Panc1 (cell line): Measurements from ENCODE around the gene ERG. TPM values are rescaled to one million over a fixed set of nuclear protein-coding genes. Genes with fewer than 3 reads are reported as not detected.

Experiments used
- ATAC-seq: fragments of 200-7000 bp; cut with Tn5 transposase; 2 replicates; pipeline ENCODE4 v1.9.1; 2020; ENCODE audit warnings: mild to moderate bottlenecking, moderate library complexity
- BruUV-seq: library from RNA; stranded (reverse); fragments of 400-500 nt; replicated peaks from 2 replicates; lab custom pipeline; 2021; lab: Mats Ljungman, UMichigan
- CTCF ChIA-PET: fragments of 300-600 bp; sonication (Branson Sonifier 250); formaldehyde crosslinking; loops from one replicate; lab custom pipeline; 2022; ENCODE audit warnings: antibody characterized with exemption; lab: Charles Lee
- POLR2A ChIA-PET: fragments of 300-600 bp; sonication (Branson Sonifier 250); formaldehyde crosslinking; loops from one replicate; lab custom pipeline; 2022; ENCODE audit warnings: antibody characterized with exemption; lab: Charles Lee
- DNase-seq: peaks from one replicate; pipeline ENCODE4 v3.0.0-alpha.2; 2010; ENCODE audit warnings: low read depth, low spot score
- H3K27ac ChIP-seq: 2 replicates; pipeline ENCODE4 v1.5.1; 2011; ENCODE audit warnings: mild to moderate bottlenecking, low read length, inconsistent platforms
- H3K27me3 ChIP-seq: fragments of 200-500 bp; sonication (Bioruptor generic); 2 replicates; pipeline ENCODE4 v1.6.0; 2014; ENCODE audit warnings: low read length, inconsistent platforms; ENCODE audit not compliant: control insufficient read depth, insufficient read depth
- H3K36me3 ChIP-seq: fragments of 200-500 bp; sonication (Bioruptor generic); 2 replicates; pipeline ENCODE4 v1.5.1; 2014; ENCODE audit warnings: inconsistent platforms, mild to moderate bottlenecking, low read length, moderate library complexity; ENCODE audit not compliant: control insufficient read depth, insufficient read depth
- H3K4me1 ChIP-seq: 2 replicates; pipeline ENCODE4 v1.5.1; 2011; ENCODE audit warnings: inconsistent platforms, mild to moderate bottlenecking, low read length, moderate library complexity; ENCODE audit not compliant: control insufficient read depth, insufficient read depth
- H3K4me3 ChIP-seq, 2 experiments: 2 replicates each; pipeline ENCODE4 v1.5.1; 2011 to 2012; ENCODE audit warnings: low read depth in 2 of 2, low read length in 2 of 2, mild to moderate bottlenecking in 2 of 2, inconsistent platforms in 1 of 2, moderate library complexity in 1 of 2
- H3K9me3 ChIP-seq: fragments of 200-500 bp; sonication (Bioruptor generic); 2 replicates; pipeline ENCODE4 v1.5.1; 2014; ENCODE audit warnings: low read depth, mild to moderate bottlenecking, inconsistent platforms, low read length, moderate library complexity; ENCODE audit not compliant: control insufficient read depth, insufficient read depth
- POLR2AphosphoS5 ChIP-seq: IDR thresholded peaks from 2 replicates; pipeline ENCODE4 v1.6.1; 2012; ENCODE audit warnings: mild to moderate bottlenecking, low read depth, low read length, moderate library complexity
- SIN3A ChIP-seq: IDR thresholded peaks from 2 replicates; pipeline ENCODE4 v1.6.1; 2012; ENCODE audit warnings: low read depth, mild to moderate bottlenecking, low read length, moderate library complexity, borderline replicate concordance; ENCODE audit not compliant: insufficient read depth
- TCF7L2 ChIP-seq: IDR thresholded peaks from 2 replicates; pipeline ENCODE4 v1.6.1; 2011; ENCODE audit warnings: mild to moderate bottlenecking, low read depth, low read length, inconsistent platforms
- in situ Hi-C: cut with HindIII; loops from 2 replicates; pipeline ENCODE4 v1.10.0; 2016; ENCODE audit warnings: low sequenced_read_pairs, low pct_unique_long_range_greater_than_20kb
- intact Hi-C: fragments of 100-400 bp; cut with micrococcal nuclease; formaldehyde crosslinking; loops from one replicate; pipeline ENCODE4 v1.10.0; 2022; ENCODE audit not compliant: unreplicated experiment
- total RNA-seq: library from RNA; stranded (reverse); gene quantifications from one replicate; pipeline ENCODE4 v1.2.1, GENCODE V29; 2021; ENCODE audit not compliant: unreplicated experiment
- TF ChIP-seq, protein P1 (sequence below): fragments of 450-650 bp; IDR thresholded peaks from 2 replicates; pipeline ENCODE4 v1.5.1; 2017; ENCODE audit warnings: mild to moderate bottlenecking
- TF ChIP-seq, protein P2 (sequence below), 2 experiments: IDR thresholded peaks; 2 replicates each; pipeline ENCODE4 v1.6.1; 2011 to 2012; ENCODE audit warnings: low read depth in 2 of 2, control low read depth in 1 of 2, low read length in 1 of 2, mild to moderate bottlenecking in 1 of 2, moderate library complexity in 1 of 2; ENCODE audit not compliant: insufficient read depth in 1 of 2

Gene ERG
- total RNA-seq, 1 experiment from 2014 or later = 0.49 TPM

DNA sequence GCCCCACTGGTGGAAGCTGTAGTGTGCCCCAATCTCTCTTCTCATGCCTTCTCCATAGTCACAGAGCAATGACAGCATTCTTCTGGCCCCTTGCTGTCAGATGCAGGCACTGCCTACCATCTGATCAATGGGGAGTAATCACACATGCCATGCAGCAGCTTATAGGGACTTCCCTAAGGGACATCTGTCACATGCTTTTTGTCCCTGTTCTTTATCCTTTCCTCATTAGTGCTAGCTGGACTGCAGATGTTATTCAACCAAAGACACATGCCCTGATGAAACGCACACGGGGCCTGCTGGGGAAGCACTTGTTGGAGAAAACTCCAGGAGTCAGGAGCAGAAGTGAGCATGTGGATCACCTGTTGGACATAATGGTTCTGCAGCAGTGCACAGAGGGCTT lies 132.8 kb downstream of the ERG start:
- Histone ChIP-seq H3K4me3 (no peak overlapping the region), H3K9me3 (no peaks in the 10 kb centered on the region), H3K27ac (no peak overlapping the region), H3K36me3 (no peaks in the 10 kb centered on the region), H3K4me1 (no peaks in the 10 kb centered on the region), H3K27me3 (no peaks in the 10 kb centered on the region)
- ATAC-seq (no peak), DNase-seq (no peak)
- intact Hi-C loops = no loop called here
- ChIA-PET CTCF (no interaction called here), POLR2A (no interaction called here)
- in situ Hi-C loops = no loop called here
- BruUV-seq = no TSS peak
- TF ChIP-seq, protein P1, sequence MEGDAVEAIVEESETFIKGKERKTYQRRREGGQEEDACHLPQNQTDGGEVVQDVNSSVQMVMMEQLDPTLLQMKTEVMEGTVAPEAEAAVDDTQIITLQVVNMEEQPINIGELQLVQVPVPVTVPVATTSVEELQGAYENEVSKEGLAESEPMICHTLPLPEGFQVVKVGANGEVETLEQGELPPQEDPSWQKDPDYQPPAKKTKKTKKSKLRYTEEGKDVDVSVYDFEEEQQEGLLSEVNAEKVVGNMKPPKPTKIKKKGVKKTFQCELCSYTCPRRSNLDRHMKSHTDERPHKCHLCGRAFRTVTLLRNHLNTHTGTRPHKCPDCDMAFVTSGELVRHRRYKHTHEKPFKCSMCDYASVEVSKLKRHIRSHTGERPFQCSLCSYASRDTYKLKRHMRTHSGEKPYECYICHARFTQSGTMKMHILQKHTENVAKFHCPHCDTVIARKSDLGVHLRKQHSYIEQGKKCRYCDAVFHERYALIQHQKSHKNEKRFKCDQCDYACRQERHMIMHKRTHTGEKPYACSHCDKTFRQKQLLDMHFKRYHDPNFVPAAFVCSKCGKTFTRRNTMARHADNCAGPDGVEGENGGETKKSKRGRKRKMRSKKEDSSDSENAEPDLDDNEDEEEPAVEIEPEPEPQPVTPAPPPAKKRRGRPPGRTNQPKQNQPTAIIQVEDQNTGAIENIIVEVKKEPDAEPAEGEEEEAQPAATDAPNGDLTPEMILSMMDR = no peak
- TF ChIP-seq SIN3A = no peak
- TF ChIP-seq TCF7L2 = no peak
- TF ChIP-seq, protein P2, sequence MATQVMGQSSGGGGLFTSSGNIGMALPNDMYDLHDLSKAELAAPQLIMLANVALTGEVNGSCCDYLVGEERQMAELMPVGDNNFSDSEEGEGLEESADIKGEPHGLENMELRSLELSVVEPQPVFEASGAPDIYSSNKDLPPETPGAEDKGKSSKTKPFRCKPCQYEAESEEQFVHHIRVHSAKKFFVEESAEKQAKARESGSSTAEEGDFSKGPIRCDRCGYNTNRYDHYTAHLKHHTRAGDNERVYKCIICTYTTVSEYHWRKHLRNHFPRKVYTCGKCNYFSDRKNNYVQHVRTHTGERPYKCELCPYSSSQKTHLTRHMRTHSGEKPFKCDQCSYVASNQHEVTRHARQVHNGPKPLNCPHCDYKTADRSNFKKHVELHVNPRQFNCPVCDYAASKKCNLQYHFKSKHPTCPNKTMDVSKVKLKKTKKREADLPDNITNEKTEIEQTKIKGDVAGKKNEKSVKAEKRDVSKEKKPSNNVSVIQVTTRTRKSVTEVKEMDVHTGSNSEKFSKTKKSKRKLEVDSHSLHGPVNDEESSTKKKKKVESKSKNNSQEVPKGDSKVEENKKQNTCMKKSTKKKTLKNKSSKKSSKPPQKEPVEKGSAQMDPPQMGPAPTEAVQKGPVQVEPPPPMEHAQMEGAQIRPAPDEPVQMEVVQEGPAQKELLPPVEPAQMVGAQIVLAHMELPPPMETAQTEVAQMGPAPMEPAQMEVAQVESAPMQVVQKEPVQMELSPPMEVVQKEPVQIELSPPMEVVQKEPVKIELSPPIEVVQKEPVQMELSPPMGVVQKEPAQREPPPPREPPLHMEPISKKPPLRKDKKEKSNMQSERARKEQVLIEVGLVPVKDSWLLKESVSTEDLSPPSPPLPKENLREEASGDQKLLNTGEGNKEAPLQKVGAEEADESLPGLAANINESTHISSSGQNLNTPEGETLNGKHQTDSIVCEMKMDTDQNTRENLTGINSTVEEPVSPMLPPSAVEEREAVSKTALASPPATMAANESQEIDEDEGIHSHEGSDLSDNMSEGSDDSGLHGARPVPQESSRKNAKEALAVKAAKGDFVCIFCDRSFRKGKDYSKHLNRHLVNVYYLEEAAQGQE (IDR thresholded peaks at IDR 0.05; ENCODE audit: insufficient read depth in 1 of 2, low read depth in 2 of 2, low read length in 1 of 2) = no peak
- TF ChIP-seq POLR2AphosphoS5 = no peak

DNA sequence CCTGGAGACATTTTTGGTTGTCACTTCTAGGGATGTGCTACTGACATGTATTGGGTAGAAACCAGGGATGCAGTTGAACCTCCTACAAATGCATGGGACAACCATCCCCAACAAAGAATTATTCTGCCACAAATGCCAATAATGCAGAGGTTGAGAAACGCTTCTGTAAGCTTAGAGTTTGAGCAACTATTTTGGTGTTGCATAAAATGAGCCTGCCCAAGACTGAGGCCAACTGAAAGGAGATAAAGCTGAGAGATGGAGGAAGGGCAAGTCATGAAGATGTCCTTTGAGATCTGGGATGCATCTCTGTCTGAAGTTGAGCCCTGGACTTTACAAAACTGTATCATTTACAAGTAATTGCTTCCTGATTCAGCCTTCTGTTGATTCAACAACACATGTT lies 134.6 kb downstream of the ERG start:
- BruUV-seq = no TSS peak
- H3K27me3 ChIP-seq = no peaks in the 10 kb centered on the region

More for the DNA sequence above, 134.6 kb downstream of the ERG start:
- POLR2A ChIA-PET = no interaction called here
- no peak overlapping the region for H3K27ac ChIP-seq
- no peaks in the 10 kb centered on the region for H3K9me3 ChIP-seq
- no peaks in the 10 kb centered on the region for H3K36me3 ChIP-seq
- H3K4me3 ChIP-seq = no peak overlapping the region
- DNase-seq (no peak), ATAC-seq (no peak)
- CTCF ChIA-PET = no interaction called here
- H3K4me1 ChIP-seq = no peaks in the 10 kb centered on the region
- intact Hi-C loops = no loop called here
- TF ChIP-seq, protein P1 = no peak
- TF ChIP-seq, protein P2 (IDR thresholded peaks at IDR 0.05; ENCODE audit: insufficient read depth in 1 of 2, low read depth in 2 of 2, low read length in 1 of 2) = no peak
- no peak for TF ChIP-seq POLR2AphosphoS5
- no peak for TF ChIP-seq SIN3A
- TF ChIP-seq TCF7L2 = no peak
- in situ Hi-C loops = no loop called here
